HG02571 (cell line): ENCODE results near the gene PDE4A.
A peak's percentile ranks its signal among the peaks of the same experiment; 100 is the strongest.
"Not testable (repeated sequence)": the region's sequence is repeated elsewhere in the genome, so short reads cannot be mapped to it uniquely, and the experiment has no call there.

Experiments used
- ATAC-seq: cut with Tn5 transposase; IDR thresholded peaks from one replicate; pipeline ENCODE4 v1.9.1; 2021; ENCODE audit warnings: mild to moderate bottlenecking, moderate library complexity; ENCODE audit not compliant: unreplicated experiment

Gene PDE4A

GRCh38 chr19:10420444-10421239 is at the start of gene PDE4A:
Gene PDE4A, plus strand, starts transcription at chr19:10420538. Its CDS starts 227 bp downstream, at chr19:10420765.
- ATAC-seq = no peak

- no peak for ATAC-seq
These were observed 47.6 kb upstream of the PDE4A start for GRCh38 chr19:10372690-10373089.

GRCh38 chr19:10374931-10375330 is 45.4 kb upstream of the PDE4A start:
- ATAC-seq = no peak

GRCh38 chr19:10377140-10377640 is 43.1 kb upstream of the PDE4A start:
- ATAC-seq = not testable (repeated sequence)

- no peak for ATAC-seq
These were observed 42.2 kb upstream of the PDE4A start for GRCh38 chr19:10378124-10378523.

GRCh38 chr19:10379880-10380312 is 40.4 kb upstream of the PDE4A start:
- ATAC-seq = no peak

- peak; percentile 89 for ATAC-seq
These were observed 39.8 kb upstream of the PDE4A start, which contains the start of gene TYK2 for GRCh38 chr19:10380313-10381102. Gene TYK2, minus strand, starts transcription at chr19:10380572. Its CDS starts 2,166 bp downstream, at chr19:10378406.

- not testable (repeated sequence) for ATAC-seq
These were observed 37.2 kb upstream of the PDE4A start for GRCh38 chr19:10383223-10383499.

GRCh38 chr19:10384580-10384979 is 35.8 kb upstream of the PDE4A start:
- no peak for ATAC-seq

GRCh38 chr19:10388957-10389356 is 31.4 kb upstream of the PDE4A start:
- ATAC-seq = no peak

- ATAC-seq = no peak
These were observed 30.5 kb upstream of the PDE4A start for GRCh38 chr19:10389863-10390262.

GRCh38 chr19:10390652-10391286 is 29.6 kb upstream of the PDE4A start:
- ATAC-seq = no peak

GRCh38 chr19:10392120-10392519 is 28.2 kb upstream of the PDE4A start:
- no peak for ATAC-seq

GRCh38 chr19:10393137-10393536 is 27.2 kb upstream of the PDE4A start:
- no peak for ATAC-seq

- no peak for ATAC-seq
These were observed 25.3 kb upstream of the PDE4A start for GRCh38 chr19:10395003-10395402.

- ATAC-seq = no peak
These were observed 24.9 kb upstream of the PDE4A start for GRCh38 chr19:10395436-10395835.

GRCh38 chr19:10395917-10396316 is 24.4 kb upstream of the PDE4A start:
- no peak for ATAC-seq

GRCh38 chr19:10398819-10399218 is 21.5 kb upstream of the PDE4A start:
- no peak for ATAC-seq

- not testable (repeated sequence) for ATAC-seq
These were observed 21.0 kb upstream of the PDE4A start for GRCh38 chr19:10399340-10399739.

- no peak for ATAC-seq
These were observed 20.5 kb upstream of the PDE4A start for GRCh38 chr19:10399878-10400277.

- ATAC-seq = no peak
These were observed 17.8 kb upstream of the PDE4A start for GRCh38 chr19:10402441-10403038.
